Measurements from ENCODE around the gene SDK2.

GRCh38 chr17:73305845-73306836 is 338.1 kb downstream of the SDK2 start:
- TF ChIP-seq KLF13 (tag; IDR thresholded peaks at IDR 0.05; ENCODE audit: borderline replicate concordance, low read depth) (no peak), SAFB2 (IDR thresholded peaks at IDR 0.05; ENCODE audit: borderline replicate concordance, low read depth, low read length, severe bottlenecking) (no peak), JUN (IDR thresholded peaks at IDR 0.05; ENCODE audit: borderline replicate concordance, low read depth, low read length) (no peak), JUN (CRISPR knock-in tag; IDR thresholded peaks at IDR 0.05; ENCODE audit: borderline replicate concordance) (no peak), ZFX (CRISPR knock-in tag; IDR thresholded peaks at IDR 0.05) (no peak), SUPT5H (IDR thresholded peaks at IDR 0.05) (no peak), SNIP1 (IDR thresholded peaks at IDR 0.05; ENCODE audit: low read depth) (no peak), ZNF449 (CRISPR knock-in tag; IDR thresholded peaks at IDR 0.05) (no peak), ATF1 (CRISPR knock-in tag; IDR thresholded peaks at IDR 0.05) (no peak), ATF1 (tag; IDR thresholded peaks at IDR 0.05) (no peak), POLR2AphosphoS5 (IDR thresholded peaks at IDR 0.05; ENCODE audit: control insufficient read depth, insufficient read depth, low read depth, low read length) (no peak), CEBPB (tag; IDR thresholded peaks at IDR 0.05) (no peak), CREB1 (IDR thresholded peaks at IDR 0.05) (no peak), CREB1 (CRISPR knock-in tag; IDR thresholded peaks at IDR 0.05) (no peak)
- TF ChIP-seq, protein P1, sequence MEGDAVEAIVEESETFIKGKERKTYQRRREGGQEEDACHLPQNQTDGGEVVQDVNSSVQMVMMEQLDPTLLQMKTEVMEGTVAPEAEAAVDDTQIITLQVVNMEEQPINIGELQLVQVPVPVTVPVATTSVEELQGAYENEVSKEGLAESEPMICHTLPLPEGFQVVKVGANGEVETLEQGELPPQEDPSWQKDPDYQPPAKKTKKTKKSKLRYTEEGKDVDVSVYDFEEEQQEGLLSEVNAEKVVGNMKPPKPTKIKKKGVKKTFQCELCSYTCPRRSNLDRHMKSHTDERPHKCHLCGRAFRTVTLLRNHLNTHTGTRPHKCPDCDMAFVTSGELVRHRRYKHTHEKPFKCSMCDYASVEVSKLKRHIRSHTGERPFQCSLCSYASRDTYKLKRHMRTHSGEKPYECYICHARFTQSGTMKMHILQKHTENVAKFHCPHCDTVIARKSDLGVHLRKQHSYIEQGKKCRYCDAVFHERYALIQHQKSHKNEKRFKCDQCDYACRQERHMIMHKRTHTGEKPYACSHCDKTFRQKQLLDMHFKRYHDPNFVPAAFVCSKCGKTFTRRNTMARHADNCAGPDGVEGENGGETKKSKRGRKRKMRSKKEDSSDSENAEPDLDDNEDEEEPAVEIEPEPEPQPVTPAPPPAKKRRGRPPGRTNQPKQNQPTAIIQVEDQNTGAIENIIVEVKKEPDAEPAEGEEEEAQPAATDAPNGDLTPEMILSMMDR (IDR thresholded peaks at IDR 0.05 in 2 of 3, conservative IDR thresholded peaks at IDR 0.05 in 1 of 3; ENCODE audit: insufficient read depth in 2 of 3, low read depth in 1 of 3, low read length in 3 of 3): no peak

All from K562 (cell line).